IMR-90 (cell line): ENCODE measurements around the gene MAP2.

Experiments used
- BHLHE40 ChIP-seq: fragments of 150-350 bp; IDR thresholded peaks from 2 replicates; pipeline ENCODE4 v1.6.1; 2016; ENCODE audit warnings: mild to moderate bottlenecking, low read depth, low read length
- CHD1 ChIP-seq: IDR thresholded peaks from 2 replicates; pipeline ENCODE4 v1.6.1; 2012; ENCODE audit warnings: low read depth, low read length, improper control_type of control experiment
- ELK1 ChIP-seq: fragments of 150-350 bp; IDR thresholded peaks from 2 replicates; pipeline ENCODE4 v1.6.1; 2016; ENCODE audit warnings: low read depth, mild to moderate bottlenecking, low read length, moderate library complexity, borderline replicate concordance
- FOS ChIP-seq: fragments of 150-350 bp; IDR thresholded peaks from 2 replicates; pipeline ENCODE4 v1.6.1; 2016; ENCODE audit warnings: low read depth, low read length
- MAFK ChIP-seq: IDR thresholded peaks from 2 replicates; pipeline ENCODE4 v1.6.1; 2012; ENCODE audit warnings: low read depth, low read length, improper control_type of control experiment
- MAZ ChIP-seq: IDR thresholded peaks from 2 replicates; pipeline ENCODE4 v1.6.1; 2012; ENCODE audit warnings: low read depth, mild to moderate bottlenecking, low read length, improper control_type of control experiment, moderate library complexity, borderline replicate concordance
- MXI1 ChIP-seq: IDR thresholded peaks from 2 replicates; pipeline ENCODE4 v1.6.1; 2012; ENCODE audit warnings: low read depth, mild to moderate bottlenecking, low read length, moderate library complexity, borderline replicate concordance
- POLR2A ChIP-seq: IDR thresholded peaks from 2 replicates; pipeline ENCODE4 v1.6.1; 2012; ENCODE audit warnings: mild to moderate bottlenecking, low read depth, low read length
- RAD21 ChIP-seq: IDR thresholded peaks from 2 replicates; pipeline ENCODE4 v1.6.1; 2012; ENCODE audit warnings: low read length, improper control_type of control experiment
- RCOR1 ChIP-seq: IDR thresholded peaks from 2 replicates; pipeline ENCODE4 v1.6.1; 2012; ENCODE audit warnings: mild to moderate bottlenecking, low read length, improper control_type of control experiment; ENCODE audit not compliant: insufficient replicate concordance
- RFX5 ChIP-seq: IDR thresholded peaks from 2 replicates; pipeline ENCODE4 v1.8.0; 2012; ENCODE audit warnings: low read depth, mild to moderate bottlenecking, low read length, moderate library complexity
- SMC3 ChIP-seq: fragments of 150-350 bp; IDR thresholded peaks from 2 replicates; pipeline ENCODE4 v1.6.1; 2016; ENCODE audit warnings: low read depth, mild to moderate bottlenecking, antibody characterized with exemption, low read length, moderate library complexity
- USF2 ChIP-seq: fragments of 150-350 bp; IDR thresholded peaks from 2 replicates; pipeline ENCODE4 v1.6.1; 2017; ENCODE audit warnings: mild to moderate bottlenecking, antibody characterized with exemption, low read length, low read depth
- TF ChIP-seq, protein P1 (sequence below): conservative IDR thresholded peaks from 2 replicates; pipeline ENCODE4 v1.5.1; 2012; ENCODE audit warnings: mild to moderate bottlenecking, low read depth, low read length, improper control_type of control experiment

DNA sequence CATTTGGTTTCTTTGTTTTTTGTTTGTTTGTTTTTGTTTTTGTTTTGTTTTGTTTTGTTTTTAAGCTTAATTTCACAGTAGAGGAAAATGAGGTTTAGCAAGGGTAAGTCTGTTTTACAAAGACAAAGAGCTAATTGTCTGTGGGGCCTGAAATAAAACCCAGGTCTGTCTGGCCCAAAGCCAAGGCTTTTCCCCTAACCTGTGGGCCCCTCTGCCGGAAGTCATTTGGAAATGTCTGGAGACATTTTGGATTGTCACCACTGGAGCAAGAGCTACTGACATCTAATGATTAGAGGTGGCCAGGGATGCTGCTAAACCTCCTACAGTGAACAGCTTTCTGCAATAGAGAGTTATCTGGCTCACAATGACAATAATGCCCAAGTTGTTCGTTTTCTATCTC lies 167.2 kb downstream of the MAP2 start:
- TF ChIP-seq, protein P1, sequence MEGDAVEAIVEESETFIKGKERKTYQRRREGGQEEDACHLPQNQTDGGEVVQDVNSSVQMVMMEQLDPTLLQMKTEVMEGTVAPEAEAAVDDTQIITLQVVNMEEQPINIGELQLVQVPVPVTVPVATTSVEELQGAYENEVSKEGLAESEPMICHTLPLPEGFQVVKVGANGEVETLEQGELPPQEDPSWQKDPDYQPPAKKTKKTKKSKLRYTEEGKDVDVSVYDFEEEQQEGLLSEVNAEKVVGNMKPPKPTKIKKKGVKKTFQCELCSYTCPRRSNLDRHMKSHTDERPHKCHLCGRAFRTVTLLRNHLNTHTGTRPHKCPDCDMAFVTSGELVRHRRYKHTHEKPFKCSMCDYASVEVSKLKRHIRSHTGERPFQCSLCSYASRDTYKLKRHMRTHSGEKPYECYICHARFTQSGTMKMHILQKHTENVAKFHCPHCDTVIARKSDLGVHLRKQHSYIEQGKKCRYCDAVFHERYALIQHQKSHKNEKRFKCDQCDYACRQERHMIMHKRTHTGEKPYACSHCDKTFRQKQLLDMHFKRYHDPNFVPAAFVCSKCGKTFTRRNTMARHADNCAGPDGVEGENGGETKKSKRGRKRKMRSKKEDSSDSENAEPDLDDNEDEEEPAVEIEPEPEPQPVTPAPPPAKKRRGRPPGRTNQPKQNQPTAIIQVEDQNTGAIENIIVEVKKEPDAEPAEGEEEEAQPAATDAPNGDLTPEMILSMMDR: no peak
- TF ChIP-seq POLR2A: no peak
- no peak for TF ChIP-seq RAD21
- no peak for TF ChIP-seq CHD1
- TF ChIP-seq ELK1: no peak
- no peak for TF ChIP-seq MAZ
- TF ChIP-seq USF2: no peak
- no peak for TF ChIP-seq SMC3
- no peak for TF ChIP-seq RFX5
- no peak for TF ChIP-seq RCOR1
- no peak for TF ChIP-seq MXI1
- TF ChIP-seq MAFK: no peak
- no peak for TF ChIP-seq FOS
- no peak for TF ChIP-seq BHLHE40
